GM12801 (cell line): Measurements from ENCODE around the gene ARL2.

Experiments used
- CTCF ChIP-seq: IDR thresholded peaks from one replicate; pipeline ENCODE4 v1.5.1; 2011; ENCODE audit warnings: control low read depth; ENCODE audit not compliant: insufficient read length; ENCODE audit errors: extremely low read depth

Gene ARL2

GRCh38 chr11:64998690-64999431, 15.1 kb upstream of the ARL2 start:
- TF ChIP-seq CTCF = no peak

- TF ChIP-seq CTCF = no peak
Observed at GRCh38 chr11:64999478-64999877, 14.5 kb upstream of the ARL2 start.

- no peak for TF ChIP-seq CTCF
Observed at GRCh38 chr11:65002706-65003105, 11.3 kb upstream of the ARL2 start.

GRCh38 chr11:65003282-65003681, 10.7 kb upstream of the ARL2 start:
- no peak for TF ChIP-seq CTCF

- TF ChIP-seq CTCF = no peak
Observed at GRCh38 chr11:65008016-65008415, 5.9 kb upstream of the ARL2 start.

GRCh38 chr11:65008873-65009272, 5.1 kb upstream of the ARL2 start:
- no peak for TF ChIP-seq CTCF

- TF ChIP-seq CTCF = no peak
Observed at GRCh38 chr11:65013130-65013887, 651 bp upstream of the ARL2 start.
